ENCODE data around the gene SLC23A2.
A peak's percentile ranks its signal among the peaks of the same experiment; 100 is the strongest.
"Not testable (repeated sequence)": the region's sequence is repeated elsewhere in the genome, so short reads cannot be mapped to it uniquely, and the experiment has no call there.

SLC23A2 gene

DNA sequence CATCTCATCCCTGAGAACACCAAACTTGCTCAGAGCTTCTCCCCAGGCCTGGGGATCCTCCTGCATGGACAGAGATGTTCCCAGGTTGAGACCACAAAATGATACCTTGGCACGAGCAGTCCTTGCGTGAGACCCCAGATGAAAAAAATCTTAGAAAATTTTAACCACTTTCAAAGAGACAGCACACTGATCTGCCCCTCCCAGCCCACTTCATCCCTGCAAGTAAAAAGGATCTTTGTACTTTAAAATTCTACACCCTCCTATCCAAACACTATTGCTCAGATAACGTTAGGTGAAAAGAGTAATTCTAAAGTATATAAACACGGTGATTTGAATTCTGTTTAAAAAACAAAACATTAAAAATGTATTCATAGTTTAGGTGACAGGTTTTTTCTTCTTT lies 98.5 kb downstream of the SLC23A2 start:
- no peak for DNase-seq (ENCODE audit: low spot score)

DNA sequence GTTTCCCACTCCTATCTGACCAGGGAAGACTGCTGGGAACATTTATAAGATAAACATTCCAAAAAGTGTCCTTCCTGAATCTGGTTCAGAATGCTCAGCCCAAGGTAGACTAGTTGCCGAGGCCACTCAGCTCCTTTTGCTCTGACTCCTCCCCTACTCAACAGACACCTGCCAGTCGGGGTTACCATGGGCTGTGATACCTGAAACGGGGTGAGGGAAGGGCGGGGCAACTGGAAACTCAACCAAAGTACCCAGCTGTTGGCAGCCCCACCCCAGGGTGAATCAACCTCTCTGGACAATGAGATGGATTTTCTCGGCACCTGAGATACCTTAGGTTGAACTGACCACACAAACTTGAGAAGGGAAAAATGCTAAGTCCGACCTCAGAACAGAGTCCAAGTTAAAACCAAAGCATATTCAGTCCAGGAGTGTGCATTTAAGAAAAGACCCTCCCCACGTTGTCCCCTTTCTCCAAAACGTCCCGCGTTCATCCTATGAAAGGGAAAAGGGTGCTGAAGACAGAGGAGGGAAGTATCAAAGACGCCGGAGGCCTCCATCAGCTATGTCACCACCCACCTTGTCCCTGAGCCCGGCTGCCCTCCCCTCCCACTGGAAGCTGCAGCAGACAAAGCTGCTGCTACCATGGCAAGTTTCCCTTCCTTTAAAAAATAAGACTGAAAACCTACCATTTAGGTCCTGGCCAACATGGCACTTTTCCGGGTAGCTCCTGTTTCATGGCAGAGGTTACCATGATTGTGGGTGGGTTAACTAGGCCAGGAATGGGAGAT lies 100.1 kb downstream of the SLC23A2 start:
- no peak for DNase-seq (ENCODE audit: low spot score)

DNA sequence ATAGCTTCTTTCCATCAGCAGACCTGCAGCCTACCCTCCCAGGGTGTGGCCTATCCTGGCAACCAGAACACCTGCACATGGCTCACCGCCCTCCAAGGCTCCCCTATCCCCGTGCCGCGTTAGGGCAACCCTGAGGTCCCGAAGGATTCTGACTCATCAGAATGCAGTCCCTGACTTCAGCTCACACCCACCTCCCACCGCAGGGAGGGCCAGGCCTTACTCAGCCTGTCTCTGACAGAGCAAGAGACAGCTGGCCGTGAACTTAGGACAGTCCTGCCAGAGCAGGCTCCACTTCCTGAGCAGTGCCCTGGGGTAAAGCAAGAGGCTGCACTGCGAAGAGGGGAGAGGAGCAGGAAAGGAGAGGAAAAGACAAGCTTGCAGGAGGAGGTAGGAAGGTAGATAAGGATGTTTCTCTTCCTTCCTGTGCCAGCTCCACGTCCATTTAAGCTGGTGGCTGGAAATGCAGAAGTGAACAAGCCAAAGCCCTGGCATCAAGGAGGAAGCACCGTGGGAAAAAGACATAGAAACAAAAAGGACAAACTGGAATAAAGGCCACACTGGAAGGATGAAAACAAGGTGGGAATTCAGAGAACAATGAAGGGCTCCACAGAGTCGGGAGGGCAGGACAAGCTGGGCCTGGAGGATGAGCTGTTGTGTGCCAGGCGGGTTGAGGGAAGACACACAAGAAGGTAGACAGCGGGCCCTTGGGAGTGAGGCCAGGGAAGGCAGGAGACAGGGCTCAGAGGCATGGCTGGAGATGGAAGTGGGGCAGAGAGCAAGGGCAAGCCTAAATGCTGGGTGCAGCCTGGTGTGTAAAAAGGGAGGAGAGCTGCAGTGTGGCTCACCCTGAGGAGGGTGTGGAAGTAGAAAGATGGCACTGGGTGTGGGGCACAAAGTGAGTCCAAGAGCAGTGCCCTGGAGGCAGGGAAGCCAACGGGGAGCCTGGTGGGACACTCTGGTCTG lies 102.7 kb downstream of the SLC23A2 start:
- DNase-seq (ENCODE audit: low spot score): no peak

DNA sequence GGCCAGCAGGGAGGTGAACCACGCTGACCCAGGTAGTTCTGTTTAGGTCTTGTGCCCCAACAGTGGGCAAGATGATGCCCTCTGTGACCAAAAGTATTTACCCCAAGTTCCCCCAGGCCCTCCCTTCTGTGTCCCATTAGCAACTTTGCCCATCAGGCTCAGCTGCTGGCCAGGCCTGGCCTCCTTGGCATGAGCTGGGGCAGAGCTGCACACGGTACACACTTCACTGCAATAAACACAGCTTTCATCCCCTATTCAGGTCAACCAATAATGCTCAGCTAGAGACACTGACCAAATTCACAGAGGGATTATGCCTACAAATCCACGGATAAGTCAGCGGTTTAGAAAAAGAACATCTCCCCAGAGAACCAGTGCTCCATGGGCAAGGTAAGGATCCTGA lies 103.7 kb downstream of the SLC23A2 start:
- no peak for DNase-seq (ENCODE audit: low spot score)

DNA sequence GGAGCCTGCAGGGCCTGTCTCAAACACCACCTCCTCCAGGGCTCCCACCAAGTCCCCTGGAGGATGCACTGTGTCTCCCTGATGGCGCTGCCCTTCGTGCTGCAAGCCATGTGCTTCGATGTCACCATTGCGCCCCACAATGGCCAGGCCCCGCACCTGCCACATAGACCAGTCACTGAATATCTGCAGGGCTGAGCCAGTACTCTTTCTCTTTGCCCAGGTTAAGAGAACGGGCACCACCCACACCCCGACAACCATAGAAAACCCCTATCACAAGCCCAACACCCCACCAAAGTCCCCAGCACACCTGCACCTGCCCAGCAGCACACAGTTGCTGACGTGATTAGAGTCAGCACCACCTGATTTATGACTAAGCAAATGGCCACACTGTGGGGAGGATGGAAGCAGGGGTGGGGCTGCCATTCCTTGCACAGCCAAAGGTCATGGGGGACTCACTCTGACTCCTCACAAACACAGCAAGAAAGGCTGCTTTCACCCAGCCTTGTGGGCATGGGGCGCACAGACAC lies 104.3 kb downstream of the SLC23A2 start:
- no peak for DNase-seq (ENCODE audit: low spot score)

DNA sequence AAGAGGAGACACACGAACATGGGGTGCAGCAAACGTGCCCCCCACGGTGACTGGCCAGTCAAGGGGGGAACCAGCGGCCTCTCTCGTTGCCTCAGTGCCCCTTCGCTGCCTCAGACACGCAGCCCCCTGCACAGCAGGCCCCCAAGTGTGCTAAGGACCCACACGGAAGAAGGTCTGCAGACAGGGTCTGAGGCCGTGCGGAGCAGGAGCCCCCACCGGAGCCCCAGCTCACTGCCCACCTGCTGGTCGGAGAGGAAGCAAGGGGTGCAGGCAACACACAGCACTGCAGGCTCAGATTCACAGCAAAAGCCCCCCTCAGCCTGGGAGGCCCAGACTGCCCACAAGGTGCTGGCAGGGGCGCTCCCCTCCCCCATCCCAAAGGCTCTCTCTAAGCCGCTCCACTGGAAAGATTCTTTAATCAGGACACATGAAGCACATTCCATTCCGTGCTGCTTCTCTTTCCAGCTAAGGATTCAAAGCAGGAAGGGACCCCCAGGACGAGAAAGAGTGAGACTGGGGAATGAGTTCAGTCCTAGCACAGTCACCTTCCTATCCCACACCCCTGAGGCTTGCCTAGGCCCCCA lies 105.1 kb downstream of the SLC23A2 start:
- DNase-seq (ENCODE audit: low spot score): no peak

DNA sequence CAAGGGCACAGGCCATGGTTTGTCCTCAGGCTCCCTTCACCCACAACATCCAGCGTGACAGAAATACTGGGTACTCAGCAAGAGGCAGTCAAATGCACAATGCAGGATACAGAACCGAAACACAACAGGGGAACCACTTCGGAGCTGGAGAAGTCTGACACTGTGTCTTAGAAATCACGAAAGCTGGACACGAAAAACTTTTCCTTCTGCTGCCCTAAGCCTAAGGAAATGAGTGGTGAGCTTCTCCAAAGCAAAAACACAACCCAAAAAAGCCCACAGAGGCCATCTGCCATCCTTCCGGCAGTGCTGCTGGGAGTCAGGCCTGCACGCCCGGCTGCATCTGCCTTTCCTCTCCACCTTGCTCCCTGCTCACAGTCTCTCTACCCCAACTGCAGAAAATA lies 106.3 kb downstream of the SLC23A2 start:
- DNase-seq (ENCODE audit: low spot score): no peak

DNA sequence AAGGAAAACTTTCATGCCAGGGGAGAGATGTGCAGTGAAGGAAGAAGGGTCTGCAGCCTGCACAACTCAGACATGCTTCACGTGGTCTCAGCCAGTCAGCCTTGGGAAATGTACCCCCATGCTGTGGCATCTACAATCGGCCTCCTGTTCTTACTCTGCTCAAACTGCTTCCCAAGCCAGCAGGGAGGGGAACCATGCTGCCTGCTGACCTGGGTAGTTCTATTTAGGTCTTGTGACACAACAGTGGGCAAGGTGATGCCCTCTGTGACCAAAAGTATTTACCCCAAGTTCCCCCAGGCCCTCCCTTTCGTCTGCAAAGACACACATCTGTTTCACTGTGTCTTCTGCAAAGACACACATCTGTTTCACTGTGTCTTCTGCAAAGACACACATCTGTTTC lies 106.9 kb downstream of the SLC23A2 start:
- DNase-seq (ENCODE audit: low spot score): no peak

DNA sequence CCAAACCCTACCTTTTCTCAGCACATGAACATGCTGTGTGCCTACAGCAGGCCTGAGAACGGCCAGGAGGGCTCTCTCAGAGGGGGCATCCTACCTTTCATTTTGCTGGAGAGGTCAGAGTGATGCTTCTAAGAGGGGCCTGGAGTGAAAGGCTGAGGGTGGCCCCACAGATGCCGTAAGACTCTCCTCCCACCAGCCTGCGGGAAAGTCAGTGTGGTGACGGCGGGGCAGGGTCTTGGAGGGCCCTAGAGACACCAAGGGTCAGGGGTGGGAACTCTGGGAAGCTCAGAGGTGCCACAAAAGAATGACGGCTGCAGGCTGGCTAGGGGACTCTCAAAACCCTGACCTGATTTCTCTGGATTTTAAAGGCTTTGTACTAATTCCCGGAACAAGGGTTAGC lies 107.6 kb downstream of the SLC23A2 start:
- no peak for DNase-seq (ENCODE audit: low spot score)

DNA sequence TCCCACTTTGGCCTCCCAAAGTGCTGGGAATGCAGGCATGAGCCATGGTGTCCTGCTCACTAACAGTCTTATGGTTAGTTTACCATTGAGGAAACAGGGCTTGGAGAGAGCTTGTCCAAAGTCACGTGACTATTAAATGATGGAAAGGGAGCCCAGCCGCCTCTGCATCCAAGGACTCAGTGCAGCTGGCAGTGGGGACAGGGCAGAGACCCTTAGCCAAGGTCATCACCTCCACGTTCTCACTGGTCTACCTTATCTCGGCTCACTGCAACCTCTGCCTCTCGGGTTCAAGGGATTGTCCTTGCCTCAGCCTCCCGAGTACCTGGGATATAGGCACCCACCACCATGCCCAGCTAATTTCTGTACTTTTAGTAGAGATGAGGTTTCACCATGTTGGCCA lies 109.3 kb downstream of the SLC23A2 start:
- no peak for DNase-seq (ENCODE audit: low spot score)

DNA sequence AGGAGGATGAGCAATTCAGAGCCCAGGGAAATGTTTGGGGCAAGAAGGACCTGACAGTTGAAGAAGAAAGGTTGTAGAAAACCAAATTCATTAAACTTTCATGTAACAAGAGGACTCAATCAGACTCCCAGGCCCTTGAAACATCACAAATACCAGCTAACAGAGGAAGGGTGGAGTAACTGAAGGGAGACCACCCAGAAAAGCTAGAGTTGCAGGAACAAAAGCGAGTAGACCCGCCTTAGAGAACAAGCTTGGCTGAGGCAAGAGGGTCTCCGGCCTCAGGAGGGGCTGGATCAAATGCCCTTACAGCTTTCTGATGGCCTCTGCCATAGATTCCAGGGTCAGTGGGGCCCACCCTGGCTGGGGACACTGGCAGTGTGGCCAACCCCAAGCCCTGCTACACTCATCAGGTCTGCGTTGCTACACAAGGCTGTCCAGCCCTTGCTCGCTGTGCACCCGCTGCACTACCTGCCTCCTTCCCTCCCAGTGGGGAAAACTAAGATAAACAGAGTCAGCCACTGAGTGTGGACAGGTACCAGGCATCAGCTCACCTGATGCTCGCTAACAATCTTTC lies 110.0 kb downstream of the SLC23A2 start:
- DNase-seq (ENCODE audit: low spot score): no peak

DNA sequence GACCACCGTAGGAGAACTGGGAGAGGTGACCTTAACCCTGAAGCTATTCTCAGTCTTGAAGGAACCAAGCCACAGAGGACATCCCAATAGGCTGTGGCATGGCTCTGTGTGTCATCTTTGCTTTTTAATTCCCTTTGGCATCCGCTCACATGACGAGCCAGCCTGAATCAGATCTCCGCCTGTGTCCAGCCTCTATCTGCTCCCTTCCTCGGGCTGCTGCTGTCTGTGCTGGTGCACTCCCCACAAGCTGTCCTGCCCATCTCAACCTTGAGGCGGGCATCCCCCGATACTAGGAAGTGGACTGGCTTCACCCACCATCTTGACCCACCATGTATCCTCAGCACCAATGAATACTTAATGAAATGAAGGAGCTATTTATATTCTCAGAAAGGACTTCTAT lies 111.9 kb downstream of the SLC23A2 start:
- DNase-seq (ENCODE audit: low spot score): no peak

DNA sequence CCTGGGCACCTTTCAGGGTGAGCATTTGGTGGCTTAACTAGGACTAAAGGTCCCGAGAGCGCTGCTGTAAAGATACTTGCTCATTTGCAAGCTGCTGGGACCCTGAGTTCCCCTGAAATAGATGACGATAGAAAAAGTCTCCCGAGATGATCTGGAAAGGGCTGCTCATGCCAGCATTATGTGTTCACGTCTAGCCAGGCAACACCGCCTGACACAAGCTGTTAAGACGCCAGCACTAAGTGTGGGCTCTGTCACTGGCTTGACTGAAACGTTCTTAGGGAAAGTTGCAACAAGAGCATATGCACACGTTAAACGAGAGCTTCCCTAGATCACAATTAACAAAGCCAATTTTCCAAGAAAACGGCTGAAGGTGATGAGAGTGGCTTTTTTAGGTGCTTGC lies 113.7 kb downstream of the SLC23A2 start:
- no peak for DNase-seq (ENCODE audit: low spot score)

DNA sequence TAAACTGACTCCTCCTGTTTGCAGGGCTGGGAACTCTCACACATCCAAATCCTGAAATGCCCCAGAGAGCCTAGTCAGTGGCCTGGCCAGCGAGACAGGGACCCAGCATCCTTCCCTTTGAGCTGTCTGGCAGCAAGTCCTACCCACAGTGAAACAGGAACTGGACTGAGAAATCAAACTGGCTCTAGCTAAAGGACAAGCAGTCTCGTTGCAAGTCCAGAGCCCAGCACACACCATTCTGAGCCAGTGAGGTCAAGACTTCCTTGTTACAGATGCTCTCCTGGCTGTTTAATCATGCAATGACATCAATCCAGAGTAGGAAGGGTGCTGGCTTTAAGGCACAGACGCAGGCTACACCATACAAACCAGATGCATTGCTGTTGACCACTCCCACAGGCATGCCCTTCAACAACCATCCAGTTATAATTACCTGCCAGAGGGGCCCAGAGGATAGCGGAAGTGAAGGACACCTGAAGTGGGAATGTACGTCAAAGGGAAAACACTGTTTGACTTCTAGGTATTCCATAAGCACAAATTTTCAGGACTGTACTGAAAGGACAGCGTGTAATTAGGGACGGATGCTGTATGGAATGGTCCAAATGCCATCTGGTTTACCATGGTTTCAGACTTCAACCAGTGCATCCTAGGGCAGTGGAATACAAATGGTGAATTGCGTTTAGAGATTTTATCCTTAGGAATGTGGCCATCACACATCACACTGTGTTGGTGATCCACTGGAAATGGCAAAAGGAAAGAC lies 114.4 kb downstream of the SLC23A2 start:
- DNase-seq (ENCODE audit: low spot score): no peak

DNA sequence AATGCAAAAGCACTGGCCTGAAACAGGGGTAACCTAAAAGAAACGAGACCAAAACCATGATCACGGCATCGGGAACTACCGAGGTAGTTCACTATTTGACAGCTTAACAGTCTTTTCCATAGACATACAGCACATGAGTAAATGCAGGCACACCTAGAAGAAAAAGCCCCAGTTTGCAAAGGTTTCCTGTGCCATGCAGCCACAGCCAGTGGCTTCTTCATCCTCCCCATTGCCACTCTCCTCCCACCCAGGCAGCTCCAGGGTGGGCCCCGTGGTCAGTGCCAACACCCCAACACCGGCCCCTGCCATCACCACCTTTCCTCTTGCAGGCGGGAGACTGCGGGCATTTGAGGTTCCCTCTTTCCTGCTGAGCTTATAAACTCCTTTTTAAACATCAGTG lies 115.4 kb downstream of the SLC23A2 start:
- no peak for DNase-seq (ENCODE audit: low spot score)

DNA sequence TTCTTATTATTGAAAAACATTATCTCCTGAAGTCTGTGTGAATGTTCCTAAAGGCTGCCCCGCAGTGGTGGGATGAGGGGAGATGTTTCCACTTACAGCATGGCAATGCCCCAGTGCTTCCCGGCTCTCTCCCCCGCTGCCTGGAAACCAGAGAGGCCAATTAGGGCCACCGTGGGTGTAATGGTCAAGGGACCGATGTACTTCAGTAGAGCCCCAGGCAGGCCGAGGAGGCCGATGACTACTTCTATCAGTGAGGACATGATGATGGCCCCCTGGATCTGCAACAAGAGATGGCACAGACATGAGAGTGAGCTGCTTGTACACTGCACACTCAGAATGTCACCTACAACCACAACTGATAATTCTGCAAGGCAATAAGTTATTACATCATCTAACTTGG lies 117.8 kb downstream of the SLC23A2 start:
- no peak for DNase-seq (ENCODE audit: low spot score)

DNA sequence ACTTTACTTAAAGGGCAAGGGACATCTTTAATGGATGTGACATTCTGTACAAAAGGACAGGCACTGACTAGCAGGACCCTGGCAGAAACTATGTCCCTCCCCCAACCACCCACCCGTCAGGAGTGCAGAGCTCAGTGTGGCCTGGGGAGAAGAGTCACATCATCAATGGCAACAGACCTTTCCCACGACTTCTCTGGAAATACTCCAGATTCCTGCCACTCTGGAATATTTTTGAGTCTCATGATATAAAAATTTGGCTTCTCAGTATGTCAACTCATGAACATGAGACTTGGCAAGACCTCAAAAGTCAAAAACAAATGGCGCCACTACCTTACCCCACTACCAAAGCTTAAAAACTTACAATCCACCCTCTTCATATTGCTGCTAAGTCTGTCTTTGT lies 118.3 kb downstream of the SLC23A2 start:
- DNase-seq (ENCODE audit: low spot score): no peak

DNA sequence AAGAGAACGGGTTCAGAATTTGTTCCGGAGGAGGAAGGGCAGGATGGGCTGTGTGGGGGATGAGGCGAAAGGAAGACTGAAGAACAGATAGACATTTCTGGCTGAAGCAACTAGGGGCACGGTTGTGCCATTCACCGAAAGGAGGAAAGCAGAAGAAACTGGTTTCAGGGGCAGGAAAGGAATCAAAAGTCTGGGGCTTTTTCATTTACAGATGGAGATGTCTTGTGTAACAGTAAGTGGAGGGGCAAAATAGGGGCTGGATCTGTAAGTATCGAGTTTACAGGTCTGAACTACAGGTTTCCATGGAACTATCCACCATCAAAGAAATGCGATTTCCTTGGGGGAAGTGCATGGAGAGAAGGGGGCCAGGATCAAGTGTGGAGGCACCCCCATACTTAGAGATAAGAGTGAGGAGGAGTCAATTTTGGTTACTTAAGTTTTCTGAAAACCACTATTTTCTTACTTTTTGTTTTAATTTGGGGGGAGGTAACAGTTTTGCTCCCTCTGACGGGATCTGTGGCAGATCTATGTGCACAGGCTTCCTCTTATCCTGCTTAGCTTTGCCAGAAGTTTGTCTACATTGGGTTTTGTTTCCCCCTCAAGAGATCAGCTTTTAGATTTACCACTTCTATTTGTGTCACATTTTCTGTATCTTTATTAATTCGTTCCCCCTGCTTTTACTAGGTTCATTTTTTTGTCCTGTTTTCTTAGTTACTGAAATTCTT lies 120.1 kb downstream of the SLC23A2 start:
- DNase-seq (ENCODE audit: low spot score): no peak

DNA sequence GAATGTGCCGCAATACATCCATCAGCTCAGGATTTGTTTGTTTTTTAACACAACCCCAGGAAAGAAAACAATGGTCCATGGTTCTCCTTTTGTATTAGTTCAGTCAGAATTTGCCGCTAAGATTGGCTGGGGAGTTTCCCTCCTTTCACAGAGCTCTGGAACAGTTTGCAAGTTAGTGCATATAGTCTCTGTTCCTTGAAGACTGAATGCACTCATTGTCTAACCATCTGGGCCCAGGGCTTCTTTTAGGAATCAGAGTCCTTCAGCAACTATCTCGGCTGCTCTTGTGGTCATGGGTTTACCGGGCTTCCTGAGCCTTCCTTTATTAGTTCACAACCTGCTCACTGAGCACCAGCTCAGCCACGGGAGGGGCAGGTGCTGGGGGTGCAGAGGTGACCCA lies 121.3 kb downstream of the SLC23A2 start:
- DNase-seq (ENCODE audit: low spot score): no peak

DNA sequence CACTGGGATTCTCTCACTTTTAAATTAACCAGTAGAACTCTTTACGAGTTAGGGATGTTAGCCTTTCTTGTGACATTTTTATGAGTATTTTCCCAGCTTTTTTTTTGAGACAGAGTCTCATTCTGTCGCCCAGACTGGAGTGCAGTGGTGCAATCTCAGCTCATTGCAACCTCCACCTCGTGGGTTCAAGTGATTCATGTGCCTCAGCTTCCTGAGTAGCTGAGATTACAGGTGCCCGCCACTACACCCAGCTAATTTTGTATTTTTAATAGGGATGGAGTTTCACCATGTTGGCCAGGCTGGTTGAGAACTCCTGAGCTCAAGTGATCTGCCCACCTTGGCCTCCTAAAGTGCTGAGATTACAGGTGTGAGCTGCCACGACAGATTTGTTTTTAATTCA lies 123.2 kb downstream of the SLC23A2 start:
- DNase-seq (ENCODE audit: low spot score): not testable (repeated sequence)

DNA sequence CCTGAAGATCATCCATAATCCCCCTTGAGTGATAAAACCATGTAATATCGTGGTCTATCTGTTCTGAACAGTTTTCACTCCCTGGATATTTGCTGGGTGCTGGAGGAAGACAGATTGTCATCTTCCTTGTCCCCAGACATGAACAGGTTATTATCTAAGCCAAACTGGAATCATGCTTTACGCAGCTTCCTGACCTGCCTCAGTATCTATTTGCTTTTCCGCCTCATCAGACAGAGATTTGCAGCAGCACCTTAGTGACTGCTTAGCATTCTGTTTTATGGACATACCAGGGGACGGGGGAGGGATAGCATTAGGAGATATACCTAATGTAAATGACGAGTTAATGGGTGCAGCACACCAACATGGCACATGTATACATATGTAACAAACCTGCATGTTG lies 124.6 kb downstream of the SLC23A2 start:
- peak; percentile 46 for DNase-seq (ENCODE audit: low spot score)
